ENCODE data around the gene LAMB1.

The LAMB1 gene

DNA sequence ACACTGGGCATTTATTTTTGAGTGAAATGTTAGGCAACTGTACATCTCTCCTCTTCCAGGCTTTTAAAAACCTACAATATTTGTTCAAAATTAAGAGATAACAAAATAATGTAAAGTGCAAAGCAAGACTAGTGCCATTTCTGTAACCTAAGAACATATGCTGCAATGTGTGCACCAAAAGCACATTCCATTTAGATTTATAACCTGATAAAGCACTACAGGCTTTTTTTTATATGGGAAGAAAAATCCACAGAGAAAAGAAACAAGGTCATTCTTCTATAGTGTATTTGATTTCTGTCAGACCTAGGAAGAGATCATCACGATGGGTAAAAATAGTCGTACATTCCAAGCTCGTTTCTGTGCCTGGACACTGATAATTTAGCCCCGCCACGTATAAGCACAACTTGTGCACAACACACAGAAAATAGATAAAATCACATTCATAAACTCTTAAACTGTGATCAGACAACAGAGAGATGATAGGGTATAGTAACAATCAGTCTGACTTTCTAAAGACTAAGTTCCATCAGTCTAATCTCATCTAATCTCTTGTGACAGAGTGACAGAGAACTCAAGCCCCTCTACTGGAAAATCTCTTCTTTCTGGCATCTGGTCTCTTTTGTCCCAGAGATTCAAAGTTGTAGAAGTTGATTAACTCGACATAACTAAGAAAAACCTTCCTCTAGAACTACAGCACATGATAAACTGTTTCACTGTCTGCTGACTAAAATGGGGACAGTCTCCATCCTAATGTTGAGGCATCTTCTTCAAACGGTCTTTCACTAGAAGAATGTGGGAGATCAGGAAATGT, 6.7 kb downstream of the LAMB1 start:
- no peak for DNase-seq

DNA sequence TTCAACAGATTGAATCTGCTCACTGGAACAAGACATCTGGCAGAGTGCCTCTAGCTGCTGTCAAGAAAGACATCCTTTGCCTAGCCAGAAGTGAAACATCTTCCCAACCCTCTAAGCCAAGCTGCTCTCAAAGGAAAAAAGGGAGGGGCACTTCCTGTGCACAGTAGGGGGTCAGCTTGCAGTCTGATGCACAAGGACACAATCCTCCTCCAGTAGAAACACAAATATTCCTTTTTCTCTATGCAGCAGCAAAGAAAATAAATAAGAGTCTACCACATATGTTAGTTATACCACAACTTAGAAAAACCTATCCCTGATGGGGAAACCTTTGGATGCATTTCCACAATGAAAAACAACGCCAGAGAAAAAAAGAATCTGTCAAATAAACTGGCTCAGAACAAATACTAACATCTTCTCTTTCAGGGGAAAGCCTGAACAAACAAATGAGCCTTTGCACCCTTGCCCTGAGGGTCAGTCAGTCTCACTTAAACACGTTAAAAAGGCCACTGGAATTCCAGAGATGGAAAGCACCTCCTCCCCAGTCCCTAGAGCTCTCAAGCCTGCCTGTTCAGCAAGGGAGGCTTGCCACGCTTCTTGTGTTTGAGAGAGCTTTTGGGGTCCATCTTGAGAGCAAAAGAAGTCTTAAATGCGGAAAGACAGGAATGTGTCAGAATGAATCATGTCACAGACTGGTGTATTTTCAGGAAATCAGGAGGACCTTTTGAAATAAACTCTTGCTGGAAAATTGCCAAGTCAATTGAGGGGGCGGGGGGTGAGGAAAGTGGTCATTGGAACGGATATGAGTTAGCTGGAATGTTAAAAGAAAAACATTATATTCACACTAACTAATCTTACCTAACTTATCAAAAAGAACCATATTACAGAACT, 7.5 kb downstream of the LAMB1 start:
- no peak for DNase-seq

DNA sequence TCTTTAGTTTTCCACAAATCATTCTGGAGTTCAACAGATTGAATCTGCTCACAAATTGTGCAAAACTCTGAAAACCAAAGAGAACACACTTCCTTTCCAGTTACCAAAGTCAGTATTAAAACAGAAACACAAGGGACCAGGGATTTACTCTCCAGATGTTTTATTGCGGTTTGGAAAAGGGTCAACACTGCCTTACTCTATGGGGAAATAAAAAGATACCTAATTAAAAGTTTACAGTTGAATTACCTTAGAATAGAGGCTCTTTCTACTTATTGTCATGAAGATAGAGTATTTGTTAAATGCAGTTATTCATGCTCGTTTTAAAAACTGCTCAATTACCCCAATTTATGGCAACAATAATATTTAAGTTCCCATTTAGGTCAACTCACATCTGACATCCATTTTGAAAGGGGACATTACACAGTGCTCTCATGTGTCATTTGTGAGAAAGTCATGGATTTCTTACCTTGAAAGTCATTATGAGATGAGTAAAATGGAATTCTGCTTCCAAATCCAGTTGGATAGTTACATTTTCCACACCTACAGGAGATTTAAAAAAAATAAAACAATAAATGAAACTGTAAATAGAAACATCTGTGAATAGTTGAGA, 8.4 kb downstream of the LAMB1 start:
- no peak for DNase-seq

DNA sequence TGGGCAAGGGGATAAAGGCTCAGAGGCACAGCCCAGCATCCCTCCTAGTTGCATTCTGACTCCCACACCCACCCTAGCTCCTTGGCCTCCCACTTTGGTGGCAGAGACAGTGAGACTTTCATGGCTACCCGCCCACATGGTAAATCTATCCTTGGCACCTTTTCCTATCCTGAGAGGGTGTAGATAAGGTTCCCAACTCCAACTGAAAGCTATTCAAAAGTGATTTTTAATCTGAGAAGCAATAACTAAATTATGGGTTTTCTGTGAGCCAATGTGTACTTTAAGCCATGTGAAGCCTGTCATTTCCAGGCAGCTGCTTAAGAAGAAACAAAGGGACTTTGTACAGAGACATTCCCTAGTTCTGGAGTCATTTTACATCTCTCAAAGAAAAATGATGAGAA, 9.1 kb downstream of the LAMB1 start:
- DNase-seq = no peak

DNA sequence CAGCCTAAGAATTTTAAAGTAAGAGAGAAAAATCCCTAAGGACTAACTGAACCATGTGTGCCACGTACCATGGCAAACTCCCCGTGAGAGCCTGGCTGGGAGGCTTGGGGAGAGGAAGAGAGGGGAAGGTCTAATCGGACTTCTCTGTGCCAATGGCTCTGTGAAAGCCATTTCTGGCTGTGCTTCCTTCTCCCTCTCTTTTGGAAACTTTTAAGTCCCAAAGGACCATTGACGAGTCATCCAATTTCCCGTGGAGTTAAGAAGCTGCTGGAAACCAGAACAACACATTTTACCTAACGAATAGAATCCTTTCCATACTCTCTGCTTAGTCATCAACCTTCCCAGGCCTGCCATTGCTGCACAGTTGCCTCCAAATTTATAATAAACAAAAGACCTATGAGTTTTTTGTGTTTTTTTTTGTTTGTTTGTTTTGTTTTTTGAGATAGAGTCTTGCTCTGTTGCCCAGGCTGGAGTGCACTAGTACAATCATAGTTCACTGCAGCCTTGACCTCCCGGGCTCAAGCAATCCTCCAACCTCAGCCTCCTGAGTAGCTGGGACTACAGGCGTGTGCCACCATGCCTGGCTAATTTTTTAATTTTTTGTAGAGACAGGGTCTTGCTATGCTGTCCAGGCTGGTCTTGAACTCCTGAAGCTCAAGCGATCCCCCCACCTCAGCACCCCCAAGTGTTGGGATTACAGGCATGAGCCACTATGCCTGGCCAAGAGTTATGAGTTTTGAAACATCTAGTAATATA, 13.2 kb downstream of the LAMB1 start:
- DNase-seq = no peak

DNA sequence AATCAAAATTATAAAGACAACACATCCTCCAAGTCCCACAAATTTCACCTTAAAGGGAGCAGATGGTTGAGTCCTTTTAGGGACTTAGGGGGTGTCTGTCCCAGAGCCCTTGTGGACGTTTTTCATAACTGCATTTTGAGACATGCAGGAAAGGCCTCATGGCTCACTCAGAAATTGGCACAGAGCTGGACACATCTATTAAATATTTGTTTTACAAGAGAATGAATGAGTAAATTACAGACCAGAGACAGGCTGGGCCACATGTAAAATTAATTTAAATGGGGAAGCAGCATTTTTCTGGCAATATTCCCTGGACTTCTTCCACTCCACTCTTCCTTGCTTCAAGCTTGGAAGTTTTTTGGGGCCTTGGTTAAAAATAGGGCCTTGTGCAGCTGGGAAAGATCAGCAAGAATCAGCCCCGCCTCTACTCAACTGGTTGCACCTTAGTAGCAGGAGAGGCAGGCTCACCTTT, 20.0 kb downstream of the LAMB1 start:
- peak in 1 of 2 experiments; percentile 24 for DNase-seq

DNA sequence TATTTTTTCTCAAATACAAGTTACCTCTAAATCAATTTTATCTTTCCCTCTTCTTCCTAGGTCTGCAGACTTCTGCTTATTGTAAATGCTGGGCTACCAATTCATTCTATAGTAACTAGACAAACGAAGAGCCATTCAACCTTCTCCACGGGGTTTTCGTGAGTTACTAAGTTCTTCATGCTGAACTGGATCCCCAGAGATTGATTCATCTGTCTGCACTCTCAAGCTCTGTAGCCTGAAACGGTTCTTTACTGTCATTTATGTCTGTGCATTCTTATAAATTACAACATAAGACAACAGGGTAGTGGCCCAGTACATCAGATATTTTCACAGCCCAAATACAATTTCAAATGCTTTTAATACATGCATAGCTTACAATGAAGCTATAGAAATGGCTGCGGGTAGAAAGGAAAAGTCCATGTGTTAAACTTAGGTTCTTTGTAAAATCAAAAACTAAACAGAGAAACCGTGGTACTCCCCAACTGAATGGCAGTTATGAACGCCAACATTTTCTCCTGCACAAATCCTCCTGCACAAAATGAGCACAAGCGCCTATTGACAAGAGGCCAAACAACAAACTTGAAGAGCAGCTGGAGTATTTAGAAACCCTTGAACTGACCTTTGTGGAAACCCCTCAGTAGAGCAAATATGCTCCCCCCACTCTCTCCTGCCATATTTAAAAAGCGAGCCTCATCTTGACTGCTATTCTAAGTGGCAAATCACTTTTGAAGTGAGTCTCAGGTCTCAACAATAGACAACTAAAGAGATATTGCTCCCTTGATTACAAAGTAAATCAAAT, 20.7 kb downstream of the LAMB1 start:
- peak in 1 of 2 experiments; percentile 17 for DNase-seq

DNA sequence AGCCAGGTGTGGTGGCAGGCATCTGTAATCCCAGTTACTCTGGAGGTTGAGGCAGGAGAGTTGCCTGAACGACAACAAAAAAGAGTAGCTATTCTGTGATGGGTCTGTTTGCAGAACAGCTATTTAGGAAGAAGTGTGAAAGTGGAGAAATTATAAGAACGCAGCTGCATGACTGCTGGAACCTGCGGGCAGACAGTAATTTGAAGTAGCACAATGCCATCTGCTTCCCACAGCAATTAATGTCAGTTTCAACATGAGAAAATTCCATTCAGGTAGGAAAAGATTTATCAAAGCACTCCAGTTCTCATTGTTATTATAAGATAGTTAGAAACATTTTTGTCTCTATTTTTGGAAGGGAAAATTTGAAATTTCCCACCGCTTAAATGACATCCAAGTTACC, 21.5 kb downstream of the LAMB1 start:
- no peak for DNase-seq

DNA sequence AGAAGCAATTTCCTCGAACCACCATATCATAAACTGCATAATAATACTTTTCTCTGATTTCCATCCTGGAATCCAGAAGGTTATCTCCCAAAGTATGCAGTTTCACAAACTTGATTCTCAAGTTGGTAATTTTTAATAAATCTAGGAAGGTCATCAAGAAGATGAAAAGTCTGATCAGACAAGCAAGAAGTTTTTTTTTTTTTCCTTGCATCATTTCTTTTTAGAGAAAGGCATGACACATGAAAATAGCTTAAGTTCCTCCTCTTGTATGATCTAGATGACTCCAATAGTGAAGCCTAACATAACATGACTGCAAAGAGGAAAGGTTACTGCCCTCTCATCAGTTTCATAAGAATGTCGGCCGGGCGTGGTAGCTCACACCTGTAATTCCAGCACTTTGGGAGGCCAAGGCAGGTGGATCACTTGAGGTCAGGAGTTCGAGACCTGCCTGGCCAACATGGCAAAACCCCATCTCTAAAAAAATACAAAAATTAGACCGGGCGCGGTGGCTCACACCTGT, 22.2 kb downstream of the LAMB1 start:
- DNase-seq = no peak

DNA sequence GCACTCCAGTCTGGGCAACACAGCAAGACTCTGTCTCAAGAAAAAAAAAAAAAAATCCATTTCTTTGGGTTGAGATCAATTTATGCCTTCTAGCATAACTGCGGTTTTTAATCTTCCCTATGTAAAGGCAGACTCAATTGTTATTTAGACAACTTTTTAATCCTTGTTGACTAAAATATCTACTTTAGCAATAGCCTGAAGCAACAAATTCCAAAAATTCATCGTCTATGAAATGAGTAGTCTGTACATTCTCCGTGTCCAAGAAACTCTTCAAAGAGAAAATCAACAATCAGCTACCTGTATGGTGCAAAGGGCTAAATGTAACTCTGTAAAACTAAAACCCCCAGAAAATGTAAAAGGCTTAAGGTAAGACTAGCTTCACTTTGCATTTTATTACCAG, 22.8 kb downstream of the LAMB1 start:
- no peak for DNase-seq

DNA sequence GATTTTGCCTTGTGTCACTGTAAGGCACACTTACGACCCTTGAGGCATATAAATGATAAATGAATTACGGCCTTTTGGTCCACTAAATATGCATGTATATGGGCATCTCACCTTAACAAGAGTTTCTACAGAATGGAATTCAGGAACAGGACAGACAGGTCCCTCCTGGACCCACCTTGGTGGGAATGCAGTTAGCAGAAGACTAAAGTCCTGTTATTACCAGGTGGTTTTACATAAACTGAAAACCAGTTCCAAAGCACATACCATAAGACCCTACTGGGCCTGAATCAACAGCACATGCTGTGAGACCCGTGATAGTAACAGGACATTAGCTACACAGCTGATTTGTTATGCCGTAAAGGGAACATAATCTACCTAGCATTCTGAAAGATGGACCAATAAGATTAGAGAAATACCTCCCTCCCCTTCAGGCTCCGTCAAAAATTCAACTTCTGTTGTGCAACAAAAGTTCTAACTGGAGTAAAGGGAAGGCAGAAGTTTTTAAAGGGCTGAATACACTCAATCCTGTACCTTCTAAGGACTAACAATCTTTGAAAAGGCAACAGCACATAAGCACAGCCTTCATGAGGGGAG, 24.0 kb downstream of the LAMB1 start:
- no peak for DNase-seq

DNA sequence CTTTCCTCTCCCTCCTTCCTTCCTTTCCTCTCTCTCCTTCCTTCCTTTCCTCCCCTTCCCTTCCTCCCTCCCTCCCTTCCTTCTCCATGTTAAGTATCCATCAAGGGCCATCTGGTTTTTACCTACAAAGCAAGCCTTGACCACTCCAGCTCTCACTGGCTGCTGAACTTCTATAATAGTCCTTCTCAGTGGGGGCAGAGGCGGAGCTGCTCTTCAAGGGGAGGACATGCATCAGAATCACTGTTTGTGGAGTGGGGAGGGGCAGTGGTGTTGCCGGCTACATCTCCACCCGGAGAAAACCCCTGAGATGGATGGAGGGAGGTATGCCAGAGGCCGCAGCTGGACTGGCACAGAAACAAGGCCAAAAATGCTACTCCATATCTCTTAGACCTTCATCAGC, 25.9 kb downstream of the LAMB1 start:
- DNase-seq = no peak

DNA sequence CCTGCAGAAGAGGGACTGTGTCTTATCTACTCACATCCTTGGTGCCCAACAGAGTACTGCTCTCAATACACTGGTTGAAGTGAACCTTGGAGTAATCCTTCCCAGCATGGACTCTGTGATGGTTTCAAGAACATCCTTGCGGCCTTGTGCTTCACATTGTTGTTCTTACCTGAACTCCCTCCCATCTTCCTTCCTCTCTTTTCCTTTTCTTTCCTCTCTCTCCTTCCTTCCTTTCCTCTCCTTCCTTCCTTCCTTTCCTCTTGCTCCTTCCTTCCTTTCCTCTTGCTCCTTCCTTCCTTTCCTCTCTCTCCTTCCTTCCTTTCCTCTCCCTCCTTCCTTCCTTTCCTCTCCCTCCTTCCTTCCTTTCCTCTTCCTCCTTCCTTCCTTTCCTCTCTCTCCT, 26.3 kb downstream of the LAMB1 start:
- no peak for DNase-seq

DNA sequence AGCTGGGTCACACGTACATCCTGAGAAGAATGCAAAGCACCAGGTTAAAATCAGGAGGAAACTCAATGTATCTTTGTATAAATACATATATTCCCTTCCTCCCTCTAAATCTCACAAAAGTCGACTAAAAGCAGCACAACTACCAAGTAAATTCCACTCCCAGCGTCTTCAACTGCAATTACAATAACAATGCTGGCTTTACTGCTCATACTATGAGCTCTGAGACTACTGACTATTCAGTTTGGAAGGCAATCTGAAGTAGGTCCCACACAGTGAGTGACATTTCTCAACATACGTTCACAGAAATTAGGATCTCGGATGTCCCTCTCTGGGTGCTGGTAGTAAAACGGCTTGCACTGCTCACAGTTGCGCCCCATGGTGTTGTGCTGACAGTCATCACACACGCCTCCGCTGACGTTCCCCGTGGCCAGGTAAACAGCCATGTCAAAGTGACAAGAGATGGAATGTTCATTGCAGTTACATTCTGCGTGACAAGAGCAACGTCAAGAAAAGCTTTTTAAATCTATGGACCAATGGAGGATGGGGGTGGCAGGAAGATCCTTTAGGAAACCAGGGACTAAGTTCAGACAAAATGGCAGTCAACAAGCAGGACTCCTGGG, 27.5 kb downstream of the LAMB1 start:
- no peak for DNase-seq

DNA sequence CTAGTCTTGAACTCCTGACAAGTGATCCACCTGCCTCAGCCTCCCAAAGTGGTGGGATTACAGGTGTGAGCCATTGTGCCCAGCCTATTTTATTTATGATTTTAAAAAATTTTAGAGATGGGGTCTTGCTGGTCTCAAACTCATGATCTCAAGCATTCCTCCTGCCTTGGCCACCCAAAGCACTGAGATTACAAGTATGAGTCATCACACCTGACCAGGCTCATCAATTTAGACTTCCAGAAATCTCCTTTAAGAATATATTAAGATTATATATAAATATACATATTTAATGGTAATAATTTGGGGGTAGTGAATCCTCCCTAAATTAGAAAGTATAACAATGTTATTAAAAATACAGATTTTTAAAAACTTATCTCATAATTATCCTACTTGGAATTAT, 29.1 kb downstream of the LAMB1 start:
- DNase-seq = no peak

DNA sequence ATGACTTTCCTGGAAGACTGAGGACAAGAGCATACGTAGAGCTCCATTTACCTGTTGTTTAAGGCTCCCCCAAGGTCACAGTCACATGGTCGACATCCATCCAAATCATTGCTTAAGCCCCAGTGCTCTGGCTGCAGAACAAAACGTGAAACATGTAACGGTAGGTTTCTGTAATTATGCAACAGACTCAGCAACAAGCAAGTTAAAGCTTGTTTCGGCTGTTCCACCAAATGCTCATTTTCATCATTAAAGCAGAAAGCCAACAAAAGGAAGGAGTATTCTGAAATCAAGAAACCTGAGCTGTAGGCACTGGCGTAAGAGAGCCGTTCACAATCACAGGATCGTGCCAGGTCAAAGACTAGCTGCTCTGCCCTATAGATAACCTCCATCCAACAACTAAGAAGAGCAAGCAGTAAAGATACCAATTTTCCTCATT, 30.0 kb downstream of the LAMB1 start:
- DNase-seq = no peak

DNA sequence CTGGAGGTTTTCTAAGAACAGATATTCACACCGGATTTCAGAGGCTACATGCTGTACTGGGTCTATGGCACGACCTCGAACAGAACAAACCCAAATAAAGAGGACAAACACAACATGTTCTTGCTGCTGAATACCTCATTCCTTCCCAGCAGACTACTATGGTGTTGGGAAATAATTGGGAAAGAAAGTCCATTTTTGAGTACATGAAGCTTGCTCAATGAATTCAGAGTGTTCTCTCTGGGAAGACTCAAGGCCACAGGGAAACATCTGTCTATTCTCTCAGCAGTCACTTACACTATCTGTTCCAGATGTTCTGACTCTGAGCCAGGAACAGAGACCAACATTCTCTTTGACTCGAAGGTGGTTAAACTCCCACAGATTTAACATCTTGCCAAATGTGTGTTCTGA, 30.9 kb downstream of the LAMB1 start:
- no peak for DNase-seq

DNA sequence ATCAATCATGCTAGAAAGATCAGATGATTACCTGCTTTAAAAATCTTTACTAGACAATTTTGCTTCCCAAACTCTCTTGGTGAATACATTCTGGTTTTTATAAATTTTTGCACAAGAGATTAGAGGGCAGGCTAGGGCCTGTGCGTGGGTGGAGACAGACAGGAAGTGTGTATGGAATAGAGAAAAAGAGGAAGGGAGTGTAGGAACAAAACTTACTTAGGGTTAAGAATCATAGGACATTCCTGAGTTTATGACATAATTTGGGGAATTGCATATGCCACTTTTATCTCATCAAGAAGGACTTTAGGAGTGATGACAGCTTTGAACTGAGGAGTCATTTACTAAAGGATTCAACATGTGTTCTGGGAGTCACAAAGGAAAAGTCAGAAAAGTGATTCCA, 31.3 kb downstream of the LAMB1 start:
- no peak for DNase-seq

DNA sequence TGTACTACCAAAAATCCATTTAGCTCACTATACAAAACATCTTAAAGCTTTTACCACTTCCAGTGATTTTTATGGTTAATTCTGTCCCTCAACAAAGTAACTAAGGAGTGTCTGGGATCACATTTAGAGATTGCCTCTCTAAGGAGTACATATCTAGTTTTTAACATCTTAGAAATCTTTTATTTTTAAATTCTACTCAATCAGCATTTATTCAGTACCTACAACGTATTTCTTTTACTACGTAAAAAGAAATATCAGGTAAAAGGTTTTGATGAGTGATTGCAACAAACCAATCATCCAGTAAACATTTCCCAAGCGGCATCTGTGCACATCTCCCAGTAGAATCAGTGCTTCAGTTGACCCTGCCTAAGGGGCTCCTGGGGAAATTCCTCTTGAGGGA, 31.9 kb downstream of the LAMB1 start:
- no peak for DNase-seq

DNA sequence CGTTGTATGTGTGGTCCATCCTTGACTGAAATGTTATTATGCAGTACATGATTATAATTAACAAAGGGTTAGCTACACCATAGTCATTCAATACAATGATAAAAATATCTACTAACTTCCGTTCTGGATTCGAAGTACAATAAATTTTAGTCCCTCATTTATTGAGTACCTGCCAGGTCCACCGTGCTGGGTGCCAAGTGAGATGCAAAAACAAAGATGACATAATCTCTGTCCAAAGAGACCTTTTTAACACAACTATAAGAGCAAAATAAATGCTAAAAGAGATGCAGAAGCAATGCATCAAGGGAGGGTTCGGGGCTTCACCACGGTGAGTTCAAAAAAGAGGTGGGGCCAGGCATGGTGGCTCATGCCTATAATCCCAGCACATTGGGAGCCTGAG, 33.1 kb downstream of the LAMB1 start:
- no peak for DNase-seq

DNA sequence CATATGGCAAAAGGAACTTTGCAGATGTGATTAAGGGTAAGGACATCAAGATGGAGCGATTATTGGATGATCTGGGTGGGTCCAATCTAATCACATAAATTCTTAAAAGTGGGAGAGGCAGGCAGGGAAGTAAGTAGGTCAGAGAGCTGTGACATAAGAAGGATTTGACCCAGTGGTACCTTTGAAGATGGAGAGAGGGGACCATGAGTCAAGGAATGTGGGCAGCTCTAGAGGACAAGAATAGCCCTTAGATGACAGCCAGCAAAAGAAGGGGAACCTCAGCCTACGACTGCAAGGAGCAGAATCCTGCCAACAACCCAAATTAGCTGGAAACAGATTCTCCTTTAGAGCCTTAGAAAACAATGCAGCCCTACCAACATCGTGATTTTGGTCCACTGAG, 34.5 kb downstream of the LAMB1 start:
- no peak for DNase-seq
